GM21737 (cell line): ENCODE results near the gene HJURP.
"Not testable (repeated sequence)": the region's sequence is repeated elsewhere in the genome, so short reads cannot be mapped to it uniquely, and the experiment has no call there.

Experiments used
- ATAC-seq: cut with Tn5 transposase; IDR thresholded peaks from one replicate; pipeline ENCODE4 v1.9.1; 2021; ENCODE audit warnings: mild to moderate bottlenecking, moderate library complexity; ENCODE audit not compliant: unreplicated experiment

HJURP gene

GRCh38 chr2:233854241-233854981, at the start of gene HJURP:
Gene HJURP (minus strand): TSS chr2:233854535. CDS start chr2:233854500, 35 bp downstream.
- peak; percentile 93 for ATAC-seq

- no peak for ATAC-seq
Observed at GRCh38 chr2:233901884-233902283, 47.5 kb upstream of the HJURP start.

GRCh38 chr2:233901367-233901766, 47.0 kb upstream of the HJURP start:
- ATAC-seq = no peak

GRCh38 chr2:233896253-233896652, 41.9 kb upstream of the HJURP start:
- not testable (repeated sequence) for ATAC-seq

GRCh38 chr2:233892793-233893192, 38.5 kb upstream of the HJURP start:
- ATAC-seq = no peak

GRCh38 chr2:233882353-233882752, 28.0 kb upstream of the HJURP start:
- ATAC-seq = no peak

- not testable (repeated sequence) for ATAC-seq
Observed at GRCh38 chr2:233872125-233872524, 17.8 kb upstream of the HJURP start.

GRCh38 chr2:233871432-233871831, 17.1 kb upstream of the HJURP start:
- ATAC-seq = no peak

GRCh38 chr2:233867993-233868532, 13.7 kb upstream of the HJURP start, which contains the start of gene MSL3B:
Gene MSL3B (minus strand): TSS chr2:233868386.
- no peak for ATAC-seq

- no peak for ATAC-seq
Observed at GRCh38 chr2:233866479-233866878, 12.1 kb upstream of the HJURP start.

- no peak for ATAC-seq
Observed at GRCh38 chr2:233865838-233866237, 11.5 kb upstream of the HJURP start.

- ATAC-seq = no peak
Observed at GRCh38 chr2:233862261-233862768, 8.0 kb upstream of the HJURP start.

- no peak for ATAC-seq
Observed at GRCh38 chr2:233858331-233858730, 4.0 kb upstream of the HJURP start.

GRCh38 chr2:233857511-233858141, 3.3 kb upstream of the HJURP start:
- ATAC-seq = no peak

- no peak for ATAC-seq
Observed at GRCh38 chr2:233856184-233856583, 1.8 kb upstream of the HJURP start.

- ATAC-seq = no peak
Observed at GRCh38 chr2:233855345-233855744, 1.0 kb upstream of the HJURP start.

GRCh38 chr2:233853883-233854240, 473 bp downstream of the HJURP start:
- no peak for ATAC-seq

- ATAC-seq = no peak
Observed at GRCh38 chr2:233853353-233853752, 982 bp downstream of the HJURP start.

GRCh38 chr2:233852056-233852455, 2.3 kb downstream of the HJURP start:
- ATAC-seq = no peak

- ATAC-seq = no peak
Observed at GRCh38 chr2:233851169-233851568, 3.2 kb downstream of the HJURP start.

- ATAC-seq = no peak
Observed at GRCh38 chr2:233850745-233851144, 3.6 kb downstream of the HJURP start.
